ENCODE measurements around the gene SLC35B1. TPM values are rescaled to one million over a fixed set of nuclear protein-coding genes. Genes with fewer than 3 reads are reported as not detected.

Gene SLC35B1
- total RNA-seq, 1 donor from 2014 or later: 71.7 TPM

DNA sequence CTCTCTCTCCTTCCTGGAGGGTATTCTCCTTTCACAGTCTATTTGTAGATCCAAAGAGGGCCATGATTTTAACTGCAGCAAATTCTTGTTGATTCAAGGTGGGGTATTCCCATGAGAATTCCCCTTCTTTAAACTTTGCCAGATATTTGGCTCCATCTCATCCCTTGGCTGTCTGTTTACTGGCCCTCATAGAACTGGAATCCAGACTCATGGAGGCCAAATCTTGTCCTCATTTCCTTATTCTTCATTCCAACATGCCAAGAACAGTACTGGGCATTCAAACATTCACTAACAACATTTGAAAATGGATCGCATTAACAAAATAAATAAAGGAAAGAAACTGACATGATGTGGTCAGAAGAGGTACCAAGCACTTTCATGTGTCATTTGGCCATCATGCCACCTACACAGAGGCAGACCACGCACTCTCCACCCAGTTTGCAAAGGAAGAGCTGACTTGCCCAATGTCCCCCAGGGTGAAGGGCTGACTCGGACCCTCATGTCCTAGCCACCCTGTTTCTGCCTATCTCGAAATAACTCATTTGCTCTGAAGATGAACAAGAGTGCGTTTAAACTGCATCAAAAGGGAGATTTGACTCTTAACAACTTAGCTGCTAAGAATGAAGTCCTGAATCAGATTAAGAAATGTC, 23.1 kb upstream of the SLC35B1 start:
- Mint-ChIP-seq H3K36me3 (no peaks in the 10 kb centered on the region), H3K27ac (no peak overlapping the region), H3K27me3 (no peaks in the 10 kb centered on the region), H3K4me3 (no peak overlapping the region), H3K4me1 (ENCODE audit: unreplicated experiment) (no peaks in the 10 kb centered on the region), H3K9me3 (no peaks in the 10 kb centered on the region)
- TF ChIP-seq, protein P1, sequence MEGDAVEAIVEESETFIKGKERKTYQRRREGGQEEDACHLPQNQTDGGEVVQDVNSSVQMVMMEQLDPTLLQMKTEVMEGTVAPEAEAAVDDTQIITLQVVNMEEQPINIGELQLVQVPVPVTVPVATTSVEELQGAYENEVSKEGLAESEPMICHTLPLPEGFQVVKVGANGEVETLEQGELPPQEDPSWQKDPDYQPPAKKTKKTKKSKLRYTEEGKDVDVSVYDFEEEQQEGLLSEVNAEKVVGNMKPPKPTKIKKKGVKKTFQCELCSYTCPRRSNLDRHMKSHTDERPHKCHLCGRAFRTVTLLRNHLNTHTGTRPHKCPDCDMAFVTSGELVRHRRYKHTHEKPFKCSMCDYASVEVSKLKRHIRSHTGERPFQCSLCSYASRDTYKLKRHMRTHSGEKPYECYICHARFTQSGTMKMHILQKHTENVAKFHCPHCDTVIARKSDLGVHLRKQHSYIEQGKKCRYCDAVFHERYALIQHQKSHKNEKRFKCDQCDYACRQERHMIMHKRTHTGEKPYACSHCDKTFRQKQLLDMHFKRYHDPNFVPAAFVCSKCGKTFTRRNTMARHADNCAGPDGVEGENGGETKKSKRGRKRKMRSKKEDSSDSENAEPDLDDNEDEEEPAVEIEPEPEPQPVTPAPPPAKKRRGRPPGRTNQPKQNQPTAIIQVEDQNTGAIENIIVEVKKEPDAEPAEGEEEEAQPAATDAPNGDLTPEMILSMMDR (conservative IDR thresholded peaks at IDR 0.05): no peak
- DNase-seq (ENCODE audit: extremely low spot score, unreplicated experiment): no peak

DNA sequence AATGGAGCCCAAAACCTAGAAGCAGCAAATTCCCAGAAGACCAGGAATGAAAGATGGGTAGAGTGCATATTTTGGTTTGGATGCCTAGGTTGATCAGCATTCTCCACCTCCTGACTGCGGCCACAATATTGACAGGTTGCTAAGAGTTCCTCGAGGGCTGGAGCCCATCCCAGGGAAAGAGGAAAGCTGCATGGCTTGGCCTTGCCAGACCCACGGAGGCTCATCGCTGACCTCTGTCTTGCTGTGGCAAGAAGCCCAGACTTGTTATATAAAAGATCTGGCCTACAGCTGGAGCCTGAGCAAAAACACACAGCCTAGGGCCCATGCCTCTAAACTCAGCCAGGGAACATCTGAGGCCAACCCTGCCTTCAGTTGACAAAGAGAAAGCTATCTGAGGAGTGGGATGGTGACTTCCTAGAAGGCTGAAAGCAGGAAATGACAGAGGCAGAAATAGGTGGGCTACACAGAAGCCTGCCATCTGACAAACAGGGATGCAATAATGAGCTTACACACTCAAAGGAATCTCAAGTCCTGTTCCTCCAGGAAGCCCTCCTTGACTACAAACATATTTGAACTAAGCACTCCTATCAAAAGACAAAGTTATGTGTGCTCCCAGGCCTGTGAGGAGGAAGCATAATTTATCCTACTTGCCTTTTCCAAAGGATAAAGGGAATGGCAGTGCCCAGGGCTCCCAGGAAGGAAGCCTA, 22.5 kb upstream of the SLC35B1 start:
- Mint-ChIP-seq H3K4me1 (ENCODE audit: unreplicated experiment) (no peaks in the 10 kb centered on the region), H3K36me3 (peaks cover 4% of the 10 kb centered on the region), H3K4me3 (no peak overlapping the region), H3K27me3 (no peaks in the 10 kb centered on the region), H3K9me3 (no peaks in the 10 kb centered on the region), H3K27ac (no peak overlapping the region)
- DNase-seq (ENCODE audit: extremely low spot score, unreplicated experiment): no peak
- TF ChIP-seq, protein P1 (conservative IDR thresholded peaks at IDR 0.05): no peak

DNA sequence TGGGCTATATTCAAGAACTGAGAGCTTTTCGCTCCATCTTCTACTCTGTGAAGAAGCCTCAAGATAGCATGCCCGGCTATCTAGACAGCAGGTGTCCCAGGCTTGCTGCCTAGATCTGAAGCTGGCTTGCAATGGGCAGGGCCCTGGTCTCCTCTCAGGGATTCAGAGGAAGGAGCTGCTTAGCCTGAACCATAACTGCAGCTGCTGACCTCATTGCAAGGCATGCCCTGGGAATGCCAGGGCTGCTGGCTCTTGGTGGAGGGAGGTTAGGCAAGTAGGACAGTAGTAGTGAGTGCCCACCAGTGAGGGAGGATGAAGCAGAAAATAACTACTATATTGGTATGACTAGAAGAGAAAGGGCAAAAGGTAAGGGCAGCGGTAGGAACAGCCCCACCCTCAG, 21.3 kb upstream of the SLC35B1 start:
- Mint-ChIP-seq H3K36me3 (peaks cover 6% of the 10 kb centered on the region), H3K27me3 (no peaks in the 10 kb centered on the region), H3K9me3 (no peaks in the 10 kb centered on the region), H3K27ac (no peak overlapping the region), H3K4me3 (no peak overlapping the region), H3K4me1 (ENCODE audit: unreplicated experiment) (no peaks in the 10 kb centered on the region)
- DNase-seq (ENCODE audit: extremely low spot score, unreplicated experiment): no peak
- TF ChIP-seq, protein P1 (conservative IDR thresholded peaks at IDR 0.05): no peak

DNA sequence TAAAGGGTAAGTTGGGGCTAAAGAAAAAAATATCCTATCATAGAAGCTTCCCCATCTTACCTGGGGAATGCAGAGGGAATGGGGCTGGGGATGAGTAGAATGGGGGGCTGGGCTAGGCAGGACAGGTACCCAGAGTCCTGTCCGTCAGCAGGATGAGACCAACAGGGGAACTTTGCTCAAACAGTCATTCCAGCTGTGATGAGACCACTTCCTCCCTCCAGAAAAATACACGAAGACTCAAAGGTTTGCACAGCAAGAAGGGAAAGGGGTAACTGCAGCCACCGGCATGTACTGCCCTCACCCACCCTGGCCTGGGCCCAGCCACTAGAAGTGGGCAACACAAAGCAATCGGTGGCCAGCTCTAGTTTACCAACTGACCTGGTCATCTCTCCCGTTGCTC, 20.7 kb upstream of the SLC35B1 start:
- Mint-ChIP-seq H3K27me3 (no peaks in the 10 kb centered on the region), H3K9me3 (no peaks in the 10 kb centered on the region), H3K4me1 (ENCODE audit: unreplicated experiment) (no peaks in the 10 kb centered on the region), H3K4me3 (no peak overlapping the region), H3K36me3 (peaks cover 6% of the 10 kb centered on the region), H3K27ac (no peak overlapping the region)
- TF ChIP-seq, protein P1 (conservative IDR thresholded peaks at IDR 0.05): no peak
- DNase-seq (ENCODE audit: extremely low spot score, unreplicated experiment): no peak

DNA sequence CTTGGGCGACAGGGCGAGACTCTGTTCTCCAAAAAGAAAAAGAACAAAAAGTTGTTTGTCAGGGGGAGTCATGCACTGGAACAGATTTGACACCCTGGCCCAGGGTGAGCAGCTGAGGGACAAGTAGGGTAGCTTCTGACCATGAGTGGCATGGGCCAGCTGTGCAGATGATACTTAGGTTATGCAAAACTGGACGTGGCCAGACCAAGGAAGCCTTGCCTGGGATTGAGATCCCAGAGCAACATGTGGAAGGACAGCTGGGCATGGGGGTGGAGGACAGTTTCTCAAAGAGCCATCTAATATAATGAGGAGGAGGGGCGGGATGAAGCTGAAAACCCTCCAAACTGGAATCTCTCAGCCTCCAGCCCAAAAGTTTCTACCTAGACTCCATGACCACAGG, 19.6 kb upstream of the SLC35B1 start:
- H3K4me1 Mint-ChIP-seq (ENCODE audit: unreplicated experiment): no peaks in the 10 kb centered on the region

More for the DNA sequence above, 19.6 kb upstream of the SLC35B1 start:
- DNase-seq (ENCODE audit: extremely low spot score, unreplicated experiment): no peak
- no peak overlapping the region for H3K27ac Mint-ChIP-seq
- no peak overlapping the region for H3K4me3 Mint-ChIP-seq
- TF ChIP-seq, protein P1 (conservative IDR thresholded peaks at IDR 0.05): no peak
- H3K36me3 Mint-ChIP-seq: peaks cover 6% of the 10 kb centered on the region
- no peaks in the 10 kb centered on the region for H3K27me3 Mint-ChIP-seq
- no peaks in the 10 kb centered on the region for H3K9me3 Mint-ChIP-seq
